NCI-H1417 (cell line): ENCODE measurements around the gene GCNT2.
"Not testable (repeated sequence)": the region's sequence is repeated elsewhere in the genome, so short reads cannot be mapped to it uniquely, and the experiment has no call there.

Experiments used
- DNase-seq, 3 experiments: peaks; one replicate each; lab custom pipeline; 2025; lab: John Stamatoyannopoulos, UW

GCNT2 gene

DNA sequence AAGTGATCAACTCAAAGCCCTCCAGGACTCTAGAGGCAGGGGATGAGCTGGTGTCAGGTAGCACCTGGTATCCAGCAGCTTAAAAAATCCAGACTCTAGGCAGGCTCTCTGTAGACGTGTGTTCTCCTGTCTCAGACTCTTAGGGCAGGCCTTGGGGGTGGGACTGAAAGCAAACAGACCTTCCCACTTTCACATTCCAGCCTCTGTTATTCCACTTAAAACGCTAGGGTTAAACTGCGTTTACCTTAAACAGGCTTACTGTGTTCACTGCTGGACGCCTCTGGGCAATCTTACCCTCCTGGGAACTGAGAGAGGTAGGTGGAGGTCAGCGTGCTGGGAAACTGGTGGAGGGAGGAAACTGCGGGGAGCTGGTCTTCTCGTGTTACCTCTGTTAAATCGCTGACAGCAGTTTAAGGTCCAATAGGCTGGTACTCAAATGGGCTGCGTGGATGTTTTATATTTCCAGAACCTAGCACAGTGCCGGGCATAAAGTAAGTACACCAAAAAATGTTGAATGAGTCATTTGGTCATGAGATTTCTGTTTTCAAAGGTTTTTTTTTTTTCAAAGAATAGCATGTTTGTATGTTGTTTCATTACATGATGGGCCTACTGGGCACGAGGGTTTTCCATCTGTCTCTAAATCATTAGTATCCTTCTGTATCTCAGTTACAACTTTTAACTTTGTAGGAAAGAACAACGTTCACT lies at the start of gene GCNT2:
Gene GCNT2, plus strand, starts transcription at position 248 of the 705 bp plus-strand sequence. CDS start 7,561 bp downstream, outside the sequence.
- DNase-seq: peak; percentile 45 to 82 (median 57)

- no peak for DNase-seq
These were observed 48.5 kb upstream of the GCNT2 start for GRCh38 chr6:10472634-10473033.

DNA sequence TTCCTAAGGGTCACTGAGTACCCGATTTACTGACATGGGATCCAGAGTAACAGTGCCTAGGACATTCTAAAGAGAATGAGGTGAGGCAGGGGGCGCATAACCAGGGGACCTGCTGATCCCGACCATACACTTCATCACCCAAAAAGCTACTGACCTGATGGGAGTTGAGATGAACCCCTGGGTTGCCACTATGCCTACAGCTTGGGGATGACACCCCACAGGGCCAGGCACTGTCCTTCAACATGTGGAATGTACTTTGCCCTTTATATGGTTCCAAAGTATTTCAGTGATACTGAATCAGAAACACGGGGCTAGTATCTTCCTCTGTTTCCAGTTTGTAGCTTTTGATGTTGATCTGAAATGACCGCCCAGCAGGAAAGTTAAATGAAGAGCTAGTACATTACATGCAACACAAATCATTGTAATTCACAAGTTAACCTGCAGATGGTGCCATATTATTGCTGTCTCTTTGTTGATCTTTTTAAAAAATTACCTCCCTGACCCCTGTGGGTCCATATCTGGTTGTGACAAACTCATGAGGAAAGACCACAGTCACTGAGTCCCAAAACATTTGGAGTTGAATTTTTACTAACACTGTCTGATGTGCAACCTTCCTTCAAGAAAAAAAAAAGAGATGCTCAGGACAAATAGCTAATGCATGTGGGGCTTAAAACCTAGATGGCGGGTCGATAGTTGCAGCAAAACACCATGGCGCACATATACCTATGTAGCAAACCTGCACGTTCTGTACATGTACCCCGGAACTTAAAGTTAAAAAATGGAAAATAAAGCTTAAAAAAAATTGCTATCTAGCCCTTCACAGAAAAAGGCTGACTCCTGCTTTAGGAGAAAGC lies 42.7 kb upstream of the GCNT2 start:
- DNase-seq: peak; percentile 32 to 79 (median 58)

DNA sequence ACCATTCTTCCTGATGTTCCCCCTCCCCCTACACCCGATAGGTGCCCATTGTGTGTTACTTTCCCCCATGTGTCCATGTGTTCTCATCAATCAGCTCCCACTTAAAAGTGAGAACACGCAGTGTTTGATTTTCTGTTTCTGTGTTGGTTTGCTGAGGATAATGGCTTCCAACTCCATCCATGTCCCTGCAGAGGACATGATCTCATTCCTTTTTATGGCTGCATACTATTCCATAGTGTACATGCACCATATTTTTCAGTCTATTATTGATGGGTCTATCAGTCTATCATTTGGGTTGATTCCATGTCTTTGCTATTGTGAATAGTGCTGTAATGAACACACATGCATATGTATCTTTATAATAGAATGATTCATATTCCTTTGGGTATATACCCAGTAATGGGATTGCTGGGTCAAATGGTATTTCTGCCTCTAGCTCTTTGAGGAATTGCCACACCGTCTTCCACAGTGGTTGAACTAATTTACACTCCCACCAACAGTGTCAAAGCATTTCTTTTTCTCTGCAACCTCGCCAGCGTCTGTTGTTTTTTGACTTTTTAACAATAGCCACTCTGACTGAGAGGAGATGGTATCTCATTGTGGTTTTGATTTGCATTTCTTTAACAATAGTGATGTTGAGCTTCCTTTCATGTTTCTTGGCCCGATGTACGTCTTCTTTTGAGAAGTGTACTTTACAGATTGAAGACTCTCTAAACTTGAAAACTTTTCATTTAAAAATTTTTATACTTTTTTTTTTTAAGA lies 41.0 kb upstream of the GCNT2 start:
- DNase-seq: no peak

- no peak for DNase-seq
These were observed 40.0 kb upstream of the GCNT2 start for GRCh38 chr6:10481101-10481500.

GRCh38 chr6:10482636-10483257 lies 38.4 kb upstream of the GCNT2 start:
- DNase-seq: no peak

DNA sequence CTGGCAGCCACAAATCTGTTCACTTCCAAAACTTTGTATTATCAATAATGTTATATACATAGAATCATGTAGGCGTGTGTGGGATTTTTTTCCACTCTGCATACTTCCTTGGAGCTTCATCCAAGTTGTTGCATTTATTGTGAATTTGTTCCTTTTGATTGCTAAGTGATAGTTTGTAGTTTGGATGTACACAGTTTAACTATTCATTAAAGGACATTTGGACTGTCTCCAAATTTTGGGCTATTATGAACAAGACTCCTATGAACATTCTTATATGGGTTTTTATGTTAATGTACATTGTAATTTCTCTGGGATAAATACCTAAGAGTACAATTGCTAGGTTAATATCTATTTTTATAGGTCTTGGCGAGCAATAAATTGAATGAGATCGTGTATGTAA lies 36.2 kb upstream of the GCNT2 start:
- no peak for DNase-seq

GRCh38 chr6:10485406-10485805 lies 35.7 kb upstream of the GCNT2 start:
- DNase-seq: no peak

DNA sequence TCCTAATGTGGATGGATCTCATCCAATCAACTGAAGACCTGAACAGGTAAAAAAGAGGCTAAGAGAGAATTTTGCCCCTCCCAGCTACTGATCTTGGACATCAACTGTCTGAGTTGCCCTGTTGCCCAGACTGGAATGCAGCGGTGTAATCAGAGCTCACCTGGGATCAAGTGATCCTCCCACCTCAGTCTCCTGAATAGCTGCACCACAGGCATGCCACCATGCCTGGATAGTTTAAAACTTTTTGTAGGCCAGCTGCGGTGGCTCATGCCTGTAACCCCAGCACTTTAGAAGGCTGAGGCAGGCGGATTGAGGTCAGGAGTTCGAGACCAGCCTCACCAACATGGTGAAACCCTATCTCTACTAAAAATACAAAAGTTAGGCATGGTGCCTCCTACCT lies 34.9 kb upstream of the GCNT2 start:
- DNase-seq: no peak

- DNase-seq: not testable (repeated sequence)
These were observed 34.1 kb upstream of the GCNT2 start for GRCh38 chr6:10486944-10487588.

DNA sequence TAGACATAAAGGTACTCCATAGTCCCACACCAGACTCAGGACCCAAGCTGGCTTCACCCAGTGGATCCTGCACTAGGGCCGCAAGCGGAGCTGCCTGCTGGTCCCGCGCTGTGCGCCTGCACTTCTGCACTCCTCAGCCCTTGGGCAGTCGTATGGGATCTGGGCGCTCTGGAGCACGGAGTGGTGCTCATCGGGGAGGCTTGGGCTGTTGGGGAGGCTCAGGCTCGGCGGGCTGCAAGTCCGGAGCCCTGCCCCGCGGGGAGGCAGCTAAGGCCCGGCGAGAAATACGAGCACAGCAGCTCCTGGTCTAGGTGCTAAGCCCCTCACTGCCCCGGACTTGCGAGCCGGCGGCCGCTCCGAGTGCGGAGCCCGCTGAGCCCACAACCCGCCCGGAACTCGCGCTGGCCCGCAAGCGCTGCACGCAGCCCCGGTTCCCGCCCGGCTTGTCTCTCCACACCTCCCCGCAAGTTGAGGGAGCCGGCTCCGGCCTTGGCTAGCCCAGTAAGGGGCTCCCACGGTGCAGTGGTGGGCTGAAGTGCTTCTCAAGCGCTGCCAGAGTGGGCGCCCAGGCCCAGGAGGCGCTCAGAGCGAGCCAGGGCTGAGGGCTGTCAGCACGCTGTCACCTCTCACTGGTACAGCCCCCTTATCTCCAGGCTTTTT lies 33.4 kb upstream of the GCNT2 start:
- DNase-seq: no peak

DNA sequence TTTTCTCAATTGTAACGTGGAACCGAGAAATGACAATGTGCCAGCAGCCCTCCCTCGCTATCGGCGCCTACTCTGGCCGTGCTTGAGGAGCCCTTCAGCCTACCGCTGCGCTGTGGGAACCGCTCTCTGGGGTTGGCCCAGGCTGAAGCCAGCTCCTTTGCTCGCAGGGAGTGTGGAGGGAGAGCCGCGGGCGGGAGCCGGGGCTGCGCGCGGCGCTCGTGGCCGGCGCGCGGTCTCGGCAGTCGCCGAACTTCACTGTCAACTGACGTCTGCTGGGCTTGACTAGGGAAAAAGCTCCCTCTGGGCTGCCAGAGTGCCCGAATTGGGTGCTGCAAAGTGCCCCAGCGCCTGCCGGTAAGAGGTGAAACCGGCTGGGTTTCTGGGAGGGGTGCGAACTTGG lies 29.7 kb upstream of the GCNT2 start:
- no peak for DNase-seq

DNA sequence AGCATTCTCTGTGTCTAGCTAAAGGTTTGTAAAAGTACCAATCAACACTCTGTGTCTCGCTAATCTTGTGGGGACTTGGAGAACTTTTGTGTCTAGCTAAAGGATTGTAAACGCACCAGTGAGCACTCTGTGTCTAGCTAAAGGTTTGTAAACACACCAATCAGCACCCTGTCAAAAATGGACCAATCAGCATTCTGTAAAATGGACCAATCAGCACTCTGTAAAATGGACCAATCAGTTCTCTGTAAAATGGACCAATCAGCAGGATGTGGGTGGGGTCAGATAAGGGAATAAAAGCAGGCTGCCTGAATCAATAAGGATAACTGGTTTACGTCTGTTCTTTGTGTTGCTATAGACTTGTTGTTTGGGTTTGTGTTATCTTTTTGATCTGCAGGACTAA lies 29.2 kb upstream of the GCNT2 start:
- DNase-seq: not testable (repeated sequence)

DNA sequence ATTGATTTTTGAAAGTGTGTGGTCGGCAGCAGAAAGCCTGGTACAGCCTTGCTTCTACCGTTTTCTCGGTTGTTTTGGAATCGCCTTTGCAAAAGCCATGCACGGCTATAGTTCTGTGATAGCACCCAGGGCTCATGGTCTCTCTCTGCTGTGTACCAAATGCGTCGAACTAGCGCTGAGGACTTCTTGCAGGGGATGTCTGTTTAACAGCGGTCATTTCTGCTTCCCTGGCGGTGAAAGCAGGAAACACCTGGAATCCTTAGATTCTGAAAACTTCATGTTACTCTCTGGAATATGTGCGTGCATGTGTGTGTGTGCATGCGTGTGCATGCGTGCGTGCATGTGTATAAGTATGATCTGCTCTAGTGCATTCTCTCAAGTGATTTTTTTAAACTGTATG lies 26.1 kb upstream of the GCNT2 start:
- no peak for DNase-seq

DNA sequence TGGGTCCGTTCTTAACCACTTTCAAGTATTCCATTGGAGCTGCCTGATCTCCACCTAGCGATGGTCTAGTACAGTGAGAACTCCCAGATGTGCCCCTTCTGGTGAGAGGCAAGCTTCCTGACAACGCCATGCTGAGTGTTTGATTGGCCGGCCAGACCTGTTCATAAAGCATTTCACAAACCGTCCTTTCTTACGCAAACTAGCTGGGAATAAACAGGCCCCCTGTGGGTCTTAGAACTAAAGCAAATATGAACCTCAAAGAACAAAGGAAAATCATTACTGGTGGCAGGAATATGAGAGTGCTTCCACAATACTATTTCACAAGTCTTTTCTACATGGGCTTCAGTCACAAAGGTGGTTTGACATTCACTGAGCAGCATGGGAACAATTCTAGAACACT lies 15.6 kb upstream of the GCNT2 start:
- peak; percentile 17 to 96 (median 83) for DNase-seq

- no peak for DNase-seq
These were observed 13.9 kb upstream of the GCNT2 start for GRCh38 chr6:10507298-10507697.

- DNase-seq: no peak
These were observed 13.4 kb upstream of the GCNT2 start for GRCh38 chr6:10507715-10508114.

DNA sequence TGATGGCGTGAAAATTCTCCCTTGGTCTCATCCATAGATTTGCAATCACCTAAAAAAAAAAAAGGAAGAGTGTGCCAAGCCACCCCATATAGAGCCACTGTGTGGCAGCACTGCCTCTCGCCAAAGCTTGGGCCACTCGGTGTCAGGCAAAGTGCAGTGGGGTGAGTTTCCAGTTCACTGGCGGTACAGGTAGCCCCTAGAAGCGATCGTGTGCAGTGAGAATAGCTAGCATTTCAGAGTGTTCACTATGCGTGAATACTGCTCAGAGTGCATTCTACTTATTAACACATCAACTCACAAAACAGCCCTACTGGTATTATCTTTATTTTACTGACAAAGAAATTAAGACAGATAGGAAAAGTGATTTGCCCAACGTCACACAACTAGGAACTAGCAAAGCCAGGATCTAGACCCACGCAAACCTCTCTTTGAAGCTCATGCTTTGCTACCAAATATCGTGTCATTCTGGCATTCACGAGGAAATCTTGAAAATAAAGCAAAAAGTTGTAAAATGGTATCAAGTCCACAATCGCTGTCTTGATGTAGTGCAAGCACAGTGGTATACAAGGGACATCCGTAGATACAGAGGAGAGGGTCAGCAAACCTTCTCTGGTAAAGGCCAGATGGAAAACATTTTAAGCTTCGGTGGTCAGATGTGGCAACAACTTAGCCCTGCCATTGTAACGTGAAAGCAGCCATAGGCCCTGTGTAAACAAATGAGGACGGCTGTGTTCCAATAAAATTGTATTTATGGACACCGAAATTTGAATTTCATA lies 10.4 kb upstream of the GCNT2 start:
- peak; percentile 48 to 77 (median 63) for DNase-seq

GRCh38 chr6:10511477-10511876 lies 9.7 kb upstream of the GCNT2 start:
- DNase-seq: peak in 2 of 3 experiments; percentile 6 to 59

- peak in 1 of 3 experiments; percentile 13 for DNase-seq
These were observed 7.6 kb upstream of the GCNT2 start for GRCh38 chr6:10513544-10513943.
